Vagina (tissue), 2 donors: Measurements from ENCODE around the gene BRSK2. TPM values are rescaled to one million over a fixed set of nuclear protein-coding genes. Genes with fewer than 3 reads are reported as not detected.

Source experiments
- DNase-seq, 2 donors: peaks; one replicate each; pipeline ENCODE4 v3.0.0-alpha.2; 2017; ENCODE audit errors: extremely low spot score in 2 of 2
- H3K27ac ChIP-seq: fragments of 200-600 bp; sonication (generic); one replicate; pipeline ENCODE4 v1.5.1; 2019
- H3K27me3 ChIP-seq: fragments of 200-600 bp; sonication (generic); one replicate; pipeline ENCODE4 v1.5.1; 2019
- H3K36me3 ChIP-seq, 2 donors: fragments of 200-600 bp; sonication (generic); one replicate each; pipeline ENCODE4 v1.5.1; 2017 to 2019
- H3K4me1 ChIP-seq: fragments of 200-600 bp; sonication (generic); one replicate; pipeline ENCODE4 v1.5.1; 2019
- H3K4me3 ChIP-seq, 2 donors: fragments of 200-600 bp; sonication (generic); 1 replicate in 1 of 2; 2 replicates in 1 of 2; pipeline ENCODE4 v1.5.1; 2016 to 2019
- H3K9me3 ChIP-seq: fragments of 200-600 bp; sonication (generic); one replicate; pipeline ENCODE4 v1.5.1; 2019
- CTCF ChIP-seq, 3 experiments: fragments of 450-650 bp in 2 of 3; fragments of 200-600 bp in 1 of 3; sonication (generic) in 1 of 3; IDR thresholded peaks; one replicate each; pipeline ENCODE4 v1.5.1; 2017 to 2019; ENCODE audit warnings: antibody characterized with exemption in 3 of 3, mild to moderate bottlenecking in 2 of 3, moderate library complexity in 2 of 3
- POLR2A ChIP-seq, 2 donors: fragments of 450-650 bp; IDR thresholded peaks; one replicate each; pipeline ENCODE4 v1.6.1; 2017; ENCODE audit warnings: antibody characterized with exemption in 2 of 2, mild to moderate bottlenecking in 2 of 2, moderate library complexity in 2 of 2
- POLR2AphosphoS5 ChIP-seq, 2 donors: sonication (generic); formaldehyde crosslinking; IDR thresholded peaks; one replicate each; pipeline ENCODE4 v1.9.0; 2017; ENCODE audit warnings: antibody characterized with exemption in 2 of 2, mild to moderate bottlenecking in 2 of 2, low read depth in 1 of 2; ENCODE audit not compliant: insufficient read depth in 1 of 2
- intact Hi-C: fragments of 100-400 bp; cut with DNase I; formaldehyde crosslinking; loops from one replicate; pipeline ENCODE4 v1.15.1; 2023
- total RNA-seq: library from RNA; depleted of rRNA; stranded (reverse); fragments of >200 nt; gene quantifications from one replicate; pipeline ENCODE4 v1.2.3, GENCODE V29; 2016

Gene BRSK2
- total RNA-seq, 1 donor from 2014 or later, result 3.9 TPM

- Histone ChIP-seq H3K36me3 (no peaks in the 10 kb centered on the region), H3K4me3 (no peak overlapping the region), H3K27me3 (peaks cover 10% of the 10 kb centered on the region), H3K4me1 (peaks cover 18% of the 10 kb centered on the region), H3K27ac (no peak overlapping the region), H3K9me3 (no peaks in the 10 kb centered on the region)
- DNase-seq, result no peak
- intact Hi-C loops, result no loop called here
- TF ChIP-seq POLR2AphosphoS5 (IDR thresholded peaks at IDR 0.05; ENCODE audit: insufficient read depth in 1 of 2, low read depth in 1 of 2) (no peak), POLR2A (IDR thresholded peaks at IDR 0.05) (no peak), CTCF (IDR thresholded peaks at IDR 0.05) (no peak)
These were observed 3.4 kb downstream of the BRSK2 start for GRCh38 chr11:1393038-1393710.

GRCh38 chr11:1394936-1395772, 5.4 kb downstream of the BRSK2 start:
- Histone ChIP-seq H3K27me3 (peaks cover 10% of the 10 kb centered on the region), H3K4me1 (peaks cover 11% of the 10 kb centered on the region), H3K4me3 (no peak overlapping the region), H3K36me3 (no peaks in the 10 kb centered on the region), H3K9me3 (no peaks in the 10 kb centered on the region), H3K27ac (no peak overlapping the region)
- intact Hi-C loops, result no loop called here
- DNase-seq, result no peak
- TF ChIP-seq CTCF (IDR thresholded peaks at IDR 0.05) (no peak), POLR2A (IDR thresholded peaks at IDR 0.05) (no peak), POLR2AphosphoS5 (IDR thresholded peaks at IDR 0.05; ENCODE audit: insufficient read depth in 1 of 2, low read depth in 1 of 2) (no peak)

GRCh38 chr11:1395773-1396374, 6.1 kb downstream of the BRSK2 start:
- TF ChIP-seq CTCF (IDR thresholded peaks at IDR 0.05) (no peak), POLR2A (IDR thresholded peaks at IDR 0.05) (no peak), POLR2AphosphoS5 (IDR thresholded peaks at IDR 0.05; ENCODE audit: insufficient read depth in 1 of 2, low read depth in 1 of 2) (no peak)
- Histone ChIP-seq H3K9me3 (no peaks in the 10 kb centered on the region), H3K4me3 (no peak overlapping the region), H3K27me3 (peaks cover 7% of the 10 kb centered on the region), H3K36me3 (no peaks in the 10 kb centered on the region), H3K27ac (no peak overlapping the region), H3K4me1 (peaks cover 8% of the 10 kb centered on the region)
- intact Hi-C loops, result no loop called here
- DNase-seq, result no peak

GRCh38 chr11:1396375-1396841, 6.7 kb downstream of the BRSK2 start:
- Histone ChIP-seq H3K4me3 (no peak overlapping the region), H3K27me3 (peaks cover 4% of the 10 kb centered on the region)

More at GRCh38 chr11:1396375-1396841, 6.7 kb downstream of the BRSK2 start:
- Histone ChIP-seq H3K27ac (no peak overlapping the region), H3K36me3 (no peaks in the 10 kb centered on the region), H3K4me1 (peaks cover 3% of the 10 kb centered on the region), H3K9me3 (no peaks in the 10 kb centered on the region)
- intact Hi-C loops, result no loop called here
- TF ChIP-seq CTCF (IDR thresholded peaks at IDR 0.05) (no peak), POLR2A (IDR thresholded peaks at IDR 0.05) (no peak), POLR2AphosphoS5 (IDR thresholded peaks at IDR 0.05; ENCODE audit: insufficient read depth in 1 of 2, low read depth in 1 of 2) (no peak)
- DNase-seq, result no peak
